GM18909 (cell line): ENCODE results near the gene GPR176.
A peak's percentile ranks its signal among the peaks of the same experiment; 100 is the strongest.

Experiments
- ATAC-seq: cut with Tn5 transposase; IDR thresholded peaks from one replicate; pipeline ENCODE4 v1.9.1; 2021; ENCODE audit warnings: mild to moderate bottlenecking; ENCODE audit not compliant: unreplicated experiment, poor library complexity

GPR176 gene, protein sequence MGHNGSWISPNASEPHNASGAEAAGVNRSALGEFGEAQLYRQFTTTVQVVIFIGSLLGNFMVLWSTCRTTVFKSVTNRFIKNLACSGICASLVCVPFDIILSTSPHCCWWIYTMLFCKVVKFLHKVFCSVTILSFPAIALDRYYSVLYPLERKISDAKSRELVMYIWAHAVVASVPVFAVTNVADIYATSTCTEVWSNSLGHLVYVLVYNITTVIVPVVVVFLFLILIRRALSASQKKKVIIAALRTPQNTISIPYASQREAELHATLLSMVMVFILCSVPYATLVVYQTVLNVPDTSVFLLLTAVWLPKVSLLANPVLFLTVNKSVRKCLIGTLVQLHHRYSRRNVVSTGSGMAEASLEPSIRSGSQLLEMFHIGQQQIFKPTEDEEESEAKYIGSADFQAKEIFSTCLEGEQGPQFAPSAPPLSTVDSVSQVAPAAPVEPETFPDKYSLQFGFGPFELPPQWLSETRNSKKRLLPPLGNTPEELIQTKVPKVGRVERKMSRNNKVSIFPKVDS

DNA sequence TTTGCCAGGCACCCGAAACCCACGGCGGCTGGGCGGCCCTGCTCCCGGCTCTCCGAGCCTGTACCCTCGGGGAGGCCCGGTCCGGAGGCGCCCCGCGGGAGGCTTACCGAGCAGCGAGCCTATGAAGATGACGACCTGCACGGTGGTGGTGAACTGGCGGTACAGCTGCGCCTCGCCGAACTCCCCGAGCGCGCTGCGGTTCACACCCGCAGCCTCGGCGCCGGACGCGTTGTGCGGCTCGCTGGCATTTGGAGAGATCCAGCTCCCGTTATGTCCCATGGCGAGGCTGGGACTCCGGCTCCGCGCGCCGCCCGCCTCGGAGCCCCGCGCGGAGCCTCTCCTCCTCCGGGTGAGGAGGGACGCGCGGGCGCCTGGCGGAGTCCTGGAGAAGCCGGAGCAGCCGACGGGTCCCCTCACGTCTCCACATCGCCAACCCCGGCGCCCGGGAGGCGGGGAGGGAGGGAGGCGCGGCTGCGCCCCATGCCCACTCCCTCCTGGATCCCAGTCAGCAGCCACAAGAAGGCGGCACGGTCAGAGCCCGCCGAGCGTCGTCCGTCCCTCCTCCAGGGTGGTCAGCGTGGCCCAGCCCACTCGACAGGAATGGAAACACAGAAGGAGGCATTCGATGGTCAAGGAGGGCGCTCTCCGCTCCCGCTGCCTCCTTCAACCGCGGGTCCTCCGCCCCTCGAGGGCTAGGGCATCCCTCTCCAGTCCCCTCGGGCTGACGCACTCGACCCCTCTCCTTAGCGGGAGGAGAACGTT lies at the start of gene GPR176:
Gene GPR176 (minus strand): TSS at position 519 of the 762 bp plus-strand sequence. CDS start 240 bp downstream, at position 279.
- ATAC-seq: peak; percentile 19

- ATAC-seq: no peak
Measured at GRCh38 chr15:39969002-39969394, 48.9 kb upstream of the GPR176 start.

DNA sequence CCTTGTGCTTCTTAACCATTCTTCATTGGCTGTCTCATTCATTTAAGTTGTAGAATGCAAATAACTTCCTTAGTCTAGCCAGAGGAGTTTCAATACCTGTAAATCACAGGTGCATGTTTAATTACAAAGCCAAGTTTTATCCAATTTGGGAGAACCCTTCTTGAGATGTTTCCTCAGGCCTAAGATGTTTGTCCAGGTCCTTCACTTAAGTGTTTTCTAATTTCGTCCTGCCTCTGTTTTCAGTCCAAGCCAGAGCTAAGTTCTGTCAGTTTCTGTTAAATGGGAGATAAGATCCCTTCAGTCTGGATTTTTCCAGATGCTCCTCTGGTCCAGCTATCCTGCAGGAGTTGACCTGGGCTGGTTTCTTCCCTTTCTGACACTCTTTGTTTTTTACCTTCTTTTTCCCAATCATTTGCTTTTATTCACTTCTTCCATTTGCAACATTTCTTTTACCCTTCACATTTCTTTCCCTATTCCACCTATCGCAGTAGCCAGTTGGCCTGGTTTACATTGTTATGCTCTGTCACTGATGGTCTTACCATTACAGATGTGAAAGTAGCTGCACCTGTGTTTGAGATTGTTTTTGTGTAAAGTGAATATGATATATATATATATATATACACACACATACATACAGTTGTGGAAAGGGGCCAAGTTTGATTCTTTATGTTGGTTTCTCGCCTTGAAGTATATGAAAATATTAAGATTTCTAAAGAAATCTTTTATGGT lies 48.4 kb upstream of the GPR176 start:
- no peak for ATAC-seq

DNA sequence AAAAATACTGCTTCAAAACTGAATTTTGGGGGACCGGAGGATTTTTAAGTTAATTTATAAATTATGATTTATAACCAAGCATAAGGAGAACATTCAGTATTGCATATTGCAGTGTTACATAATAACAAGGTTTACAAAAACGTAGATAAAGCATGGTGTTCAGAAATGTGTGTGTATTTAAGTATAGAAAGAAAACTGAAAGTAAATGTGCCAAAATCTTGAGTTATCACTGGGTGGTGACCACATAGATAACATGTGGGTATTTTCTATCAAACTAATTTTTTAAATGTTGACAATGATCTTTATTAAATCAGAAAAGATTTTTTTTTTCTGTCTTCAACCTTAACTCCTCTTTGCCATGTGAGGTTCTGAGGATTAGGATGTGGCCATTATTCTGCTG lies 46.5 kb upstream of the GPR176 start:
- ATAC-seq: no peak

GRCh38 chr15:39963786-39964185 lies 43.7 kb upstream of the GPR176 start:
- no peak for ATAC-seq

GRCh38 chr15:39961051-39961450 lies 41.0 kb upstream of the GPR176 start:
- ATAC-seq: no peak

DNA sequence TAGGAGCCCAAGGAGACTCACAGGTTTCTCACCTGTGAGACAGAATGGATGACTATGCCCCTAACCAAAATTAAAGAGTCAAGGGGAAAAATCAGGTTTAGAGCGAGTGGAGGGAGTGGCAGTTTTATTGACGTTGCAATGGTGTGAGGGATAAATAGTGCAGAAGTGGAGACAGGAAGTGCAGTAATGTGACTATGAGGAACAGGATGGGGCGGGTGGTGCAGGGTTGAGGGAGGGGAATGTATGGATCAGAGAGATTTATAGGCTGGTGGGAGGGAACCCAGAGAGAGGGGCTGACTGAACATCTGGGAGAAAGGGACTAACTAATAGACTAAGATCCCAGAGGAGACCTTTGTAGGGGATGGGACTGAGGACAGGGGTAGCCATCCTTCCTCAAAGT lies 40.3 kb upstream of the GPR176 start:
- no peak for ATAC-seq

GRCh38 chr15:39959411-39959810 lies 39.3 kb upstream of the GPR176 start:
- no peak for ATAC-seq

DNA sequence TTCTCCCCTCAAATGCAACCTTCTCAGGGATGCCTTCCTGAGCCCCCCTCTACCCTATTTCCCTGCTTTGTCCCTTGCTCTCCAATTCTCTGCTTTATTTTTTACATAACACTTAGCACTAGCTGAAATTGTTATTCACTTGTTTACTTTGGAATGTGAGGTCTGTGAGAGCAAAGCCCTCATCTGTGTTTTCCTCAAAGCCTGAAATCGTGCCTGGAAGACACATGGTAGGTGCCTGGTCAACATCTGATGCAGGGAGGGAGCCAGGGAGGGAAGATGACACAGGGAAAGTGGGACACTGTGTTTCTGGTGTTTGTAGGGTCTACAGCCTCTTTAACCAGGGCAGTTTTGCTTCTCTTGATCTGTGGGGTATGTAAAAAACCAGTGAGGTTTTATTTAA lies 37.4 kb upstream of the GPR176 start:
- ATAC-seq: no peak

DNA sequence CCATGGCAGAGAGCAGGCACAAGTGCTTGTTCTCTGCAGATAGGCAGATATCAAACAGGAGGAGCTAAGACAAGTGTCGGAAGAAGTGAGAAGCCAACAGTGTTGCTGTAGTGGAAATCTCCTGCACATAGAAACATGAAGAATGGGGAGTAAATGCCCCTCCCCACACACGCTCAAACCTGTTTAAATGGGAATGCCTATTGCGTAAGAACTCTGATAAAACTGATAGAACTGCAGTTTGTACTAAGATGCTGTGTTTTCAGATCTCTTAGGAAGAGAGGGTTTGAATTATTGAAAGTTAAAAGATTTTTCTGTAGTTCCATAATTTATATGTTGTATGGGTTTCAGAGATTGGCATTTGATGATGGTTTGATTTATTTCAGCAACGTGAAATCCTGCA lies 33.5 kb upstream of the GPR176 start:
- no peak for ATAC-seq

DNA sequence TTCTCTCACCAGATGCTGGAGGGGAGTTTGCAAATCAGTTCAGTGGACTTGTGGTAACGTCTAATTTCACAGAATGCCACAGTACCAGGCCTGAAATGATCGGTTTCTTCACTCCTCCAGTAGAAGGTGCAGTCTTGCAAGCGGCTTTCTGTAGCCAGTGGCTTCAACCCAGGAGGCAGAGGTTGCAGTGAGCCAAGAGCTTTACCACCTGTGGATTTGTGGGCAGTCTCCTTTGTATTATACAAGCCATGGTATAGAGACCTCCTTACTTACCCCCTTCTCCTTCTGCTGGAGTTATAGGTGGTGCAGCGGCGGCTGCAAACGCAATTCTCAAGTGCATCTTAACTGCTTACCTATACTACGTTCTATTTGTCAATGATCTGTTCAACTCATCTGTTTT lies 31.5 kb upstream of the GPR176 start:
- no peak for ATAC-seq

DNA sequence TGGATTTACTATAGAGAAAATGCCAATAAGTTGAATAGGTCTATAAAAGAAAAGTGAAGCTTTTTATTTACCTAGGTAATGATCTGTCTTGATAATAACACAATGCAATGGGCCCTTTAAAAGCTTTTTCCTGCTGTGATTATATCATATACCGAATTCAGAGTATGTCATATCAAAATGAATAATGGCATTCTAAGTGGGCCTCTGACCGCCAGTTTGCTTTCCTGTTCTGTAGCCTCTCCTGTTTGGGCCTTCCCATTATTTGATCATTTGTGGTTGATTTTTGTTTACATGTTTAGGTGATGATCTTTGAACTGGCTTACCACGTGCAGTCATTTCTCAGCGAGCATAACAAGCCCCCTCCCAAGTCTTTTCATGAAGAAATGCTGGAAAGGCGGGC lies 28.8 kb upstream of the GPR176 start:
- no peak for ATAC-seq

- no peak for ATAC-seq
Measured at GRCh38 chr15:39947401-39948197, 27.5 kb upstream of the GPR176 start.

- no peak for ATAC-seq
Measured at GRCh38 chr15:39946862-39947261, 26.8 kb upstream of the GPR176 start.

DNA sequence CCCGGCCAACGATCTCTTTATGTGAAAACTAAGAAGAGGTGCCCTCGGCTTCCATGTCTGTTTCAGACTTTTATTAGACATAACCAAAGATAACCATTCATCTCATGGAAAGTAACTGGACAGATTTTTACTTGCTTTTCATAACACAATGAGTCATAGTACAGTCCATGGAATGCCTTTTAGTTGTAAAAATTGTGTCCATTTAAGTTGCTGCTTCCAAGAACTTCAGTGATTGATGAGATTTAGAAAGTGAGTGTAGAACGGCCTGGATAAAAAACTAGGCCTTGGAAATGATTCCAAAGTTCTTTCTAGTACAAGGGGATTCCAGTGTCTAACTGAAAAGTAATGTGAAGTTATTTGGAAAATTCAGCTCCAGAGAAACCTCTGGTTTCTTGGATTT lies 24.7 kb upstream of the GPR176 start:
- no peak for ATAC-seq

DNA sequence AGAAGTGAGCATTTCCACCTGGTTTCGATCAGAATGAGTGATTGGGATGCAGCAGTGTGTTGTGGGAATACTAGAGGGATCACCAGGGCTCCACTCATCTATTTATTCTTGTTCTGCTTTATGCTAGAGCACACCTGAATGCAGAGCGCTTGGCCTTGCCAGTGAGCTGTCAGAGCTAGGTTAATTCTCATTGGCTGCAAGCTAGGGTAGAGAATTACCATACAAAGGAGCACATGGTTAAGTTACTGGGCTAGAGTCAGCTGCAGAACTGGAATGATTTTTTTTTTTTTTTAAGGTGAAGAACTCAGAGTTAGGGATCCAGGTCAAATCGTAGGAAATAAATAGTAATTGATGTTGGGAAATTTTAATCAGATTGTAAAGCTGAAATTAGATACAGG lies 22.7 kb upstream of the GPR176 start:
- no peak for ATAC-seq

DNA sequence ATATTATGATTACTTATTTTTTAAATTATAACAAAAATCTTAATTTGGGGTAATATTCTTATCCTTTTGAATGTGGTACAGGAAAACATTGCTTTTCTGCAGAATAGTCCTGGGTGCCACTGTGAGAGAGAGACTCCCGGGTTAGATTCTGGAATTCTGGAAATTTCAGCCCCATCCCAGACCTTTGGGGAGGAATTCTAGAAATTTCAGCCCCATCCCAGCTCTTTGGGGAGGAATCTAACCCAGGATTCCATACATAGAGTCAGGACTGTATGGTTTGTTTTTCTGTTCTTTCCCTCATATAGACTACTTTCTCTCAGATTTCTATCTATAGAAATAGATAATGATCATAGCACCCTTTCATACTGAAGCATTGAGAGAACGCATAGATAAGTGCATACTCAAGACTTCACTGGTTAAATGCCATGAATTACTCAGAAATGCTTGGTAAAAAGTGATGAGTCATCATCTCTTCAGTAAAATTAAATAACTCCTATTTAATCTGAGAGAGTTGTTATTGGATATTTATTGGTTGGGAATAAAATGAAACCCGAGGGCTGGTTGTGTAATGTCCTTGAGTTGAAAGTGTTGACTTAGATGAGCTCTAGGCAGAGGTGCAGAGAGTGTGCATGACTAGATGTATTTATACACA lies 22.2 kb upstream of the GPR176 start:
- ATAC-seq: no peak

DNA sequence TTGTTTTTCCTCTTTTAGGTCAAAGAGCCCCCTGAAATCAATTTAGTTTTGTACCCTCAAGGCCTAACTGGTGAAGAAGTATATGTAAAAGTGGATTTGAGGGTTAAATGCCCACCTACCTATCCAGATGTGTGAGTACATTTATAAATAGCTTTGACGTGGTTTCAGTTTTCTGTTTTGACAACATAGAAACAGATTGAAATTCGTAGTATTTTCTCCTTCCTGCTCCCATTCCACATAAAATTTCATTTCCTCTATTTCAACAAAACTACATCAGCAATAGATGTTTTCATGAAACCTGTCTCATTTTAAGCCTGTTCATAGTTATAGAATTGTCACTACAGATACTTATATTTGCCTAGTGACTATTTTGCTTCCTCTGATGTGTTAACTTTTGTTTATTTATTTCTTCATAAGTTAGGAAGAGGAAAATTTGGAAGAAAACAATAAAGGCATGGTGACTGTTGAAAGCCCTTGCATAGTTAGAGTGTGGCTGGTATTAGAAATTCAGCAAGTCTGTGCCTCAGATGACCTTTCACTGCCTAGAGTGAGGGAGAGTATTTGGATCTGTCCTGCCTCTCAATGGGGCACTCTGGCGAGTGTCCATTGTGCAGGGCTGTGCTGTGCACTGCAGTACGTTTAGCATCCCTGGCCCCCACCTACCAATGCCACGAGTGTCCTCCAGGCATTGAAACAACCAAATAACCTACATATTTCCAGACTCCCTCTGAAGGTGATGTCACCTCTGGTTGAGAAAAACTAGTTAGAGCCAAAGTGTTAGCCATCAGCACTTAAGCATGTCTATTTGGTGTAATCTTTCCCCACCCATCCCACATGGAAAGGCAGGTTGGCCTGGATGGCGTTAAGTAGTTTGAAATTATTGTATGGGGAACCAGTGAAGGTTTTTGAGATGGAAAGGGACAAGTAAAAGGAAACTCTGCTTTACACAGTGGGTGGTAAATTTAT lies 19.7 kb upstream of the GPR176 start:
- peak; percentile 47 for ATAC-seq
